ENCODE measurements around the gene SERPINA5. TPM values are rescaled to one million over a fixed set of nuclear protein-coding genes. Genes with fewer than 3 reads are reported as not detected.
"Not testable (repeated sequence)": the region's sequence is repeated elsewhere in the genome, so short reads cannot be mapped to it uniquely, and the experiment has no call there.

The SERPINA5 gene
- total RNA-seq, 2 donors from 2014 or later = 4.4 to 6.8 TPM

- no peak for DNase-seq (ENCODE audit: low spot score)
- ATAC-seq (ENCODE audit: insufficient number of reproducible peaks, low FRiP score, low read depth) = no peak
- no peaks in the 10 kb centered on the region for H3K27me3 ChIP-seq (replicated peaks; ENCODE audit: insufficient read depth)
- no peak overlapping the region for H3K4me3 ChIP-seq
- H3K36me3 ChIP-seq = no peaks in the 10 kb centered on the region
- peak overlapping the region; percentile 51 to 68 for H3K27ac ChIP-seq
- H3K9me3 ChIP-seq = no peaks in the 10 kb centered on the region
- H3K4me1 ChIP-seq (ENCODE audit: control insufficient read depth in 1 of 2, low read depth in 2 of 2) = peaks cover 0 to 12% of the 10 kb centered on the region in 2 donors
- no peak for TF ChIP-seq CTCF (IDR thresholded peaks at IDR 0.05)
These were observed 8.5 kb upstream of the SERPINA5 start for GRCh38 chr14:94572637-94573303.

GRCh38 chr14:94573475-94574277 is 7.5 kb upstream of the SERPINA5 start:
- no peaks in the 10 kb centered on the region for H3K36me3 ChIP-seq
- DNase-seq (ENCODE audit: low spot score) = no peak
- ATAC-seq (ENCODE audit: insufficient number of reproducible peaks, low FRiP score, low read depth) = no peak

GRCh38 chr14:94574336-94574735 is 6.9 kb upstream of the SERPINA5 start:
- Histone ChIP-seq H3K27ac (no peak overlapping the region), H3K4me1 (ENCODE audit: control insufficient read depth in 1 of 2, low read depth in 2 of 2) (peaks cover 0 to 12% of the 10 kb centered on the region in 2 donors), H3K4me3 (no peak overlapping the region), H3K27me3 (replicated peaks; ENCODE audit: insufficient read depth) (no peaks in the 10 kb centered on the region), H3K9me3 (no peaks in the 10 kb centered on the region), H3K36me3 (no peaks in the 10 kb centered on the region)
- no peak for DNase-seq (ENCODE audit: low spot score)
- ATAC-seq (ENCODE audit: insufficient number of reproducible peaks, low FRiP score, low read depth) = no peak
- no peak for TF ChIP-seq CTCF (IDR thresholded peaks at IDR 0.05)

More at GRCh38 chr14:94573475-94574277, 7.5 kb upstream of the SERPINA5 start:
- Histone ChIP-seq H3K9me3 (no peaks in the 10 kb centered on the region), H3K27me3 (replicated peaks; ENCODE audit: insufficient read depth) (no peaks in the 10 kb centered on the region), H3K27ac (no peak overlapping the region), H3K4me1 (ENCODE audit: control insufficient read depth in 1 of 2, low read depth in 2 of 2) (peaks cover 0 to 12% of the 10 kb centered on the region in 2 donors), H3K4me3 (no peak overlapping the region)
- TF ChIP-seq CTCF (IDR thresholded peaks at IDR 0.05) = no peak

- no peak overlapping the region for H3K4me3 ChIP-seq
- peaks cover 0 to 12% of the 10 kb centered on the region in 2 donors for H3K4me1 ChIP-seq (ENCODE audit: control insufficient read depth in 1 of 2, low read depth in 2 of 2)
- DNase-seq (ENCODE audit: low spot score) = no peak
- no peak for ATAC-seq (ENCODE audit: insufficient number of reproducible peaks, low FRiP score, low read depth)
- H3K36me3 ChIP-seq = no peaks in the 10 kb centered on the region
- no peaks in the 10 kb centered on the region for H3K27me3 ChIP-seq (replicated peaks; ENCODE audit: insufficient read depth)
- H3K9me3 ChIP-seq = no peaks in the 10 kb centered on the region
- no peak for TF ChIP-seq CTCF (IDR thresholded peaks at IDR 0.05)
- no peak overlapping the region for H3K27ac ChIP-seq
These were observed 5.3 kb upstream of the SERPINA5 start for GRCh38 chr14:94575730-94576585.

- H3K4me1 ChIP-seq (ENCODE audit: control insufficient read depth in 1 of 2, low read depth in 2 of 2); DNase-seq (ENCODE audit: low spot score); H3K36me3 ChIP-seq: not testable (repeated sequence)
These were observed 3.8 kb upstream of the SERPINA5 start for GRCh38 chr14:94577472-94577871.

More at GRCh38 chr14:94577472-94577871, 3.8 kb upstream of the SERPINA5 start:
- not testable (repeated sequence) for H3K9me3 ChIP-seq; H3K4me3 ChIP-seq; H3K27me3 ChIP-seq (replicated peaks; ENCODE audit: insufficient read depth); ATAC-seq (ENCODE audit: insufficient number of reproducible peaks, low FRiP score, low read depth); H3K27ac ChIP-seq

Measured in thoracic aorta (tissue), 2 donors.